HUES48 (cell line): ENCODE data around the gene KIF25.
"Not testable (repeated sequence)": the region's sequence is repeated elsewhere in the genome, so short reads cannot be mapped to it uniquely, and the experiment has no call there.

Experiments used
- H3K27ac ChIP-seq: one replicate; pipeline ENCODE4 v1.7.0; 2013; ENCODE audit warnings: low read depth, low read length, inconsistent platforms
- H3K27me3 ChIP-seq: 2 replicates; pipeline ENCODE4 v1.6.1; 2013; ENCODE audit warnings: mild to moderate bottlenecking, low read length; ENCODE audit not compliant: control insufficient read depth, insufficient read depth
- H3K36me3 ChIP-seq: 2 replicates; pipeline ENCODE4 v1.6.1; 2013; ENCODE audit warnings: low read length; ENCODE audit not compliant: control insufficient read depth, insufficient read depth
- H3K4me1 ChIP-seq: 2 replicates; pipeline ENCODE4 v1.6.1; 2013; ENCODE audit warnings: mild to moderate bottlenecking, low read length; ENCODE audit not compliant: control insufficient read depth, insufficient read depth
- H3K4me3 ChIP-seq: 2 replicates; pipeline ENCODE4 v1.5.1; 2013; ENCODE audit warnings: mild to moderate bottlenecking, low read depth, low read length
- H3K9ac ChIP-seq: 2 replicates; pipeline ENCODE4 v1.6.1; 2013; ENCODE audit warnings: mild to moderate bottlenecking, low read depth, low read length, moderate library complexity
- H3K9me3 ChIP-seq: 2 replicates; pipeline ENCODE4 v1.6.1; 2013; ENCODE audit warnings: low read length; ENCODE audit not compliant: control insufficient read depth, insufficient read depth

KIF25 gene

DNA sequence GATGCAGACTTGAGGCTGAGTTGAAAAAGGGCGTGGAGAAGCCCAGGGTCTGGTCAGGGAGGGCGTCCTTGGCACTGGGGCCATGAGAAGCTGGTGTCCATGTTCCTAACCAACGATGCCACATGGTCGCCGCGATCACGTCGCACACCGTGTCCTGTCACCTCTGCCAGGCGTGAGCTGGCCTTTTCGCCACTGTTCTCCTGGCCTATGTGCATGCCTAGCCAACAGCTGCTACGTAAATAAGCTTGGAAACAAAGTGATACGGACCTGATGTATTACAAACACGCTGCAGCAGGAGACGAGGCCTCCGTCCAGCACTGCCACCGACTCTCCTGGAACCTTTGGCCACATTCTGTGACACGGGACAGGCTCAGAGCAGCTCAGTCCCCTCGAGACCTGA lies 22.0 kb upstream of the KIF25 start:
- no peak overlapping the region for H3K27ac ChIP-seq
- H3K27me3 ChIP-seq, result no peaks in the 10 kb centered on the region
- H3K4me3 ChIP-seq, result no peak overlapping the region
- H3K4me1 ChIP-seq, result peaks cover 13% of the 10 kb centered on the region
- H3K36me3 ChIP-seq, result peaks cover 11% of the 10 kb centered on the region
- no peak overlapping the region for H3K9ac ChIP-seq
- H3K9me3 ChIP-seq, result no peaks in the 10 kb centered on the region

- not testable (repeated sequence) for H3K27ac ChIP-seq, H3K36me3 ChIP-seq, H3K4me3 ChIP-seq, H3K9ac ChIP-seq, H3K27me3 ChIP-seq, H3K9me3 ChIP-seq
- H3K4me1 ChIP-seq, result peaks cover 13% of the 10 kb centered on the region
Observed at GRCh38 chr6:167976116-167976657, 21.3 kb upstream of the KIF25 start.

GRCh38 chr6:167976708-167977107 lies 20.8 kb upstream of the KIF25 start:
- no peaks in the 10 kb centered on the region for H3K36me3 ChIP-seq
- H3K9ac ChIP-seq, result no peak overlapping the region
- H3K4me1 ChIP-seq, result peaks cover 13% of the 10 kb centered on the region
- no peak overlapping the region for H3K27ac ChIP-seq
- no peak overlapping the region for H3K4me3 ChIP-seq
- H3K27me3 ChIP-seq, result no peaks in the 10 kb centered on the region
- H3K9me3 ChIP-seq, result no peaks in the 10 kb centered on the region

- Histone ChIP-seq H3K4me1 (peaks cover 9% of the 10 kb centered on the region), H3K36me3 (no peaks in the 10 kb centered on the region), H3K4me3 (no peak overlapping the region), H3K9me3 (no peaks in the 10 kb centered on the region), H3K27ac (no peak overlapping the region), H3K9ac (no peak overlapping the region), H3K27me3 (no peaks in the 10 kb centered on the region)
Observed at GRCh38 chr6:167977717-167978467, 19.6 kb upstream of the KIF25 start.

GRCh38 chr6:167978607-167979006 lies 18.9 kb upstream of the KIF25 start:
- peaks cover 2% of the 10 kb centered on the region; the same call in 1 of the 2 replicates for H3K4me1 ChIP-seq

DNA sequence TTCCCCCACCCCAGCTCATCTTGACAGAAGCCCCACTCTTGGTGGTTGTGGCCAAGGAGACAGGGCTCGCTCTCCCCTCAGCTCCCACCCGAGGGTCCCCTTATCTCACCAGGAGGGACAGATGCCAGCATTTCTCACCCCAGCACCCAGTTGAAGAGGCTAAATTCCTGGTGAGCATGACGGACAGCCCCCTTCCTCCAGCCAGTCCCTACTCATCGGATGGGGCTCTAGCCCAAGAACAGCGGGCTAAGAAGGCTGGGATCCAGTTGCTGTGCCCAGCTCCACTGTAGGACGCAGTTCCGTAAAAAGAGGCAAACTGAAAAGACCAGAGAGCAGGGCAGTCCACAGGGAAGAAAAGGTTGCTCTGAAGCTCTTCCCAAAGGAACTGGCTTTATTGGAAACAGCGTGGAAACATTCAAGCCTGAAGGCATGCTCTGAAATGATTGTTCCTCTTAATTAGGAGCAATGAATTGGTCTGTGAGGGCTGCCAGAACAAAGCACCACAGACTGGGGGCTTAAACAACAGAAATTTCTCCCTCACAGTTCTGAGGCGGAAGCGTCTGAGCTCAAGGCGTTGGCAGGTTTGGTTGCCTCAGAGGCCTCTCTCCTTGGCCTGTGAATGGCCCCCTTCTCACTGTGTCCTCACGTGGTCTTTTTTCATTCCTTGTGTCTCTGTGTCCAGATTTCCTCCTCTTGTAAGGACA lies 17.9 kb upstream of the KIF25 start:
- no peaks in the 10 kb centered on the region for H3K4me1 ChIP-seq
- H3K9ac ChIP-seq, result no peak overlapping the region
- H3K9me3 ChIP-seq, result no peaks in the 10 kb centered on the region
- no peak overlapping the region for H3K4me3 ChIP-seq
- no peaks in the 10 kb centered on the region for H3K36me3 ChIP-seq
- H3K27me3 ChIP-seq, result no peaks in the 10 kb centered on the region
- no peak overlapping the region for H3K27ac ChIP-seq

More at GRCh38 chr6:167978607-167979006, 18.9 kb upstream of the KIF25 start:
- Histone ChIP-seq H3K9ac (no peak overlapping the region), H3K27me3 (no peaks in the 10 kb centered on the region), H3K27ac (no peak overlapping the region), H3K4me3 (no peak overlapping the region), H3K36me3 (no peaks in the 10 kb centered on the region), H3K9me3 (no peaks in the 10 kb centered on the region)

DNA sequence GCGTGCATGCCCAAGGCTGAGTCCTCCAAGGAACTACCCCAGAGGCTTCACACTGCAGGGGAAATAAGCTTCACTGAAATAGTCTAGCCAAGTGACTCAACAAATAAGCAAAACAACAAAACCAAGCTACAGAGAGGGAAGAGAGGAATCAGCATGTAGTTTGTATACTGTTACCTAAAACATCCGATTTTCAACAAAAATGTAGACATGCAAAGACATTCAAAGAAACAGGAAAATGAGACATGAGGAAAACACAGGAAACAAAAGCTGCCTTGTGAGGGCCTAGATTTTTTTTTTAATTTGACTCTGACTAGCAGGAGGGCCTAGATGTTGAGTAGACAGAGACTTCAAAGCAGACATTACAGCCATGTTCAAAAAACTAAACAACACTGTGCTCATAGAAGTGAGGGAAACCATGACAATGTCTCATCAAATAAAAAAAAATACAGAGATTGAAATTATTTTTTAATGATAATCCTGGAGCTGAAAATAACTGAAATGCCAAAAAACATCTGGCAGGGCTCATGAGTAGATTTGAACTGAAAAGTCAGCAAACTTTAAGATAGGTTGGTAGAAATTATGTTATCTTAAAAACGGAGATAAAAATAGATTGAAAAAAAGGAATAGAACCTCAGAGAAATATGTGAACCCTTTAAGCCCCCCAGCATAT lies 16.4 kb upstream of the KIF25 start:
- no peak overlapping the region for H3K9ac ChIP-seq
- no peaks in the 10 kb centered on the region for H3K4me1 ChIP-seq
- H3K9me3 ChIP-seq, result no peaks in the 10 kb centered on the region
- H3K27me3 ChIP-seq, result no peaks in the 10 kb centered on the region
- no peaks in the 10 kb centered on the region for H3K36me3 ChIP-seq
- H3K27ac ChIP-seq, result no peak overlapping the region
- no peak overlapping the region for H3K4me3 ChIP-seq

- Histone ChIP-seq H3K9ac (no peak overlapping the region), H3K9me3 (no peaks in the 10 kb centered on the region), H3K4me1 (no peaks in the 10 kb centered on the region), H3K27me3 (no peaks in the 10 kb centered on the region), H3K4me3 (no peak overlapping the region), H3K36me3 (no peaks in the 10 kb centered on the region), H3K27ac (no peak overlapping the region)
Observed at GRCh38 chr6:167981916-167982462, 15.5 kb upstream of the KIF25 start.

GRCh38 chr6:167984144-167984719 lies 13.2 kb upstream of the KIF25 start:
- Histone ChIP-seq H3K9ac (no peak overlapping the region), H3K4me1 (no peaks in the 10 kb centered on the region), H3K4me3 (no peak overlapping the region), H3K27ac (no peak overlapping the region), H3K9me3 (no peaks in the 10 kb centered on the region), H3K36me3 (no peaks in the 10 kb centered on the region), H3K27me3 (no peaks in the 10 kb centered on the region)

- Histone ChIP-seq H3K36me3 (no peaks in the 10 kb centered on the region), H3K27ac (no peak overlapping the region), H3K4me1 (no peaks in the 10 kb centered on the region), H3K27me3 (no peaks in the 10 kb centered on the region), H3K9me3 (no peaks in the 10 kb centered on the region), H3K9ac (no peak overlapping the region), H3K4me3 (no peak overlapping the region)
Observed at GRCh38 chr6:167984876-167985604, 12.4 kb upstream of the KIF25 start.
